ENCODE measurements around the gene AGBL1.

AGBL1 gene

DNA sequence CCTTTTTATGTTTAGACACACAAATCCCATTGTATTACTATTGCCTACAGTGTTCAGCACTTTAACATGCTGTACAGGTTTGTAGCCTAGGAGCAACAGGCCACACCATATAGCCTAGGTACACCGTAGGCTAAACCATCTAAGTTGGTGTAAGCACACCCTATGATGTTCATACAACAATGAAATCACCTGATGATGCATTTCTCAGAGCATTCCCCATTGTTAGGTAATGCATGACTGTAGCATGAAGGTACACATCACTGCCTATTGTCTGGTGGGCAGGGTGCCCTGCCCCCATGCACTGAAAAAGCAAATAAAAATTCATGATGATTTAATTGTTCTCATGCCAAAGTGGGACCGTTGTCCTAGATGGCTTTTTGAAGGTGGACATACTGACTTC is 183.6 kb downstream of the AGBL1 start:
- WGBS: 53% methylated on average over 2 of the region's 2 CpGs
- Histone ChIP-seq H3K9ac (ENCODE audit: low read length) (no peak overlapping the region), H4K8ac (ENCODE audit: low read length) (no peak overlapping the region), H2BK120ac (ENCODE audit: low read depth, low read length) (no peak overlapping the region), H2AK5ac (ENCODE audit: low read length, severe bottlenecking) (no peak overlapping the region), H2BK12ac (ENCODE audit: low read length in 2 of 2) (no peak overlapping the region), H3K79me1 (replicated peaks; ENCODE audit: low read length, poor library complexity, severe bottlenecking) (no peaks in the 10 kb centered on the region), H3K27ac (ENCODE audit: low read length, poor library complexity, severe bottlenecking) (no peak overlapping the region), H3K23ac (ENCODE audit: low read length in 2 of 2) (no peak overlapping the region), H3K36me3 (ENCODE audit: control insufficient read depth in 1 of 2, insufficient read depth in 2 of 2, low read depth in 1 of 2, low read length in 2 of 2) (no peaks in the 10 kb centered on the region), H2AFZ (ENCODE audit: low read depth, low read length) (no peak overlapping the region), H2BK15ac (ENCODE audit: low read depth, poor library complexity, severe bottlenecking) (no peak overlapping the region), H3K4me2 (ENCODE audit: low read length, poor library complexity, severe bottlenecking) (no peak overlapping the region), H3K18ac (ENCODE audit: low read depth in 1 of 2, low read length in 2 of 2) (no peak overlapping the region), H3K4me3 (ENCODE audit: insufficient read depth in 1 of 2, low read depth in 1 of 2, low read length in 2 of 2) (no peak overlapping the region), H3K14ac (ENCODE audit: low read length in 2 of 2) (no peak overlapping the region), H2BK5ac (ENCODE audit: low read depth, low read length, poor library complexity, severe bottlenecking) (no peak overlapping the region), H4K91ac (ENCODE audit: low read length) (no peak overlapping the region), H3K4me1 (ENCODE audit: control insufficient read depth, insufficient read depth, low read depth, low read length) (no peaks in the 10 kb centered on the region), H3K9me3 (ENCODE audit: control insufficient read depth, low read length) (no peaks in the 10 kb centered on the region), H3K27me3 (ENCODE audit: control insufficient read depth in 1 of 2, insufficient read depth in 1 of 2, low read length in 2 of 2) (no peaks in the 10 kb centered on the region), H3K4ac (ENCODE audit: low read depth in 1 of 2, low read length in 2 of 2) (no peak overlapping the region)
- DNase-seq: no peak

DNA sequence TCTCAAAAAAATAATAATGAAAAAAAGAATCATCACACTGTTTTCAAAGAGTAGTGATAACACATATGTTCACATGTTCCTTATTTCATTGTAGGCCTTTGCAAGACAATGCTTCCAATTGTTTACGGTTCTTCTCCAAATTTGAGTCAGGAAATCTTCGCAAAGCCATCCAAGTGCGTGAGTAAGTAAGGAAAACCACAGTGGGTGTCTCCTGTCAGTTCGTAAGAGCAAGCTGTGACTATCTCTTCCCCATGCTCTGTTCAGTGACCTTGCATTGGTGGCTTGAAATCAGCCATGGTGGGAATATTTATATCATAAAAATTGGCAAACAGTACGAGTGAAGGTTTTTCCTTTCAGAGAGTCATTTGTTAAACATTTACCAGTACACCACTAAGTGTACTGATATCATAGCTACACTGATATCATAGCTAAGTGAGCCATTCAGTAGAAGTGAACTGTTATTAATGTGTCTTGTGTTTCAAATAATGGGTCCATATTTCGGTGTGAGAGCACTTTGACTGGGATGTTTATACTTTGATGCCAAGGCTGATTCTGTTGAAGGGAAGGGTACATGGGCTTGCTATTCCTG is 187.3 kb downstream of the AGBL1 start:
- H3K18ac ChIP-seq (ENCODE audit: low read depth in 1 of 2, low read length in 2 of 2): no peak overlapping the region
- no peak overlapping the region for H2BK120ac ChIP-seq (ENCODE audit: low read depth, low read length)
- H3K79me1 ChIP-seq (replicated peaks; ENCODE audit: low read length, poor library complexity, severe bottlenecking): no peaks in the 10 kb centered on the region
- no peak overlapping the region for H4K91ac ChIP-seq (ENCODE audit: low read length)
- no peak overlapping the region for H2BK15ac ChIP-seq (ENCODE audit: low read depth, poor library complexity, severe bottlenecking)
- H3K4me2 ChIP-seq (ENCODE audit: low read length, poor library complexity, severe bottlenecking): no peak overlapping the region
- H2BK12ac ChIP-seq (ENCODE audit: low read length in 2 of 2): no peak overlapping the region
- H3K36me3 ChIP-seq (ENCODE audit: control insufficient read depth in 1 of 2, insufficient read depth in 2 of 2, low read depth in 1 of 2, low read length in 2 of 2): no peaks in the 10 kb centered on the region
- H3K4ac ChIP-seq (ENCODE audit: low read depth in 1 of 2, low read length in 2 of 2): no peak overlapping the region
- no peaks in the 10 kb centered on the region for H3K27me3 ChIP-seq (ENCODE audit: control insufficient read depth in 1 of 2, insufficient read depth in 1 of 2, low read length in 2 of 2)
- H4K8ac ChIP-seq (ENCODE audit: low read length): no peak overlapping the region
- H3K27ac ChIP-seq (ENCODE audit: low read length, poor library complexity, severe bottlenecking): no peak overlapping the region
- 84% methylated on average over 5 of the region's 6 CpGs for WGBS
- no peak overlapping the region for H3K14ac ChIP-seq (ENCODE audit: low read length in 2 of 2)
- H3K9ac ChIP-seq (ENCODE audit: low read length): no peak overlapping the region
- no peaks in the 10 kb centered on the region for H3K4me1 ChIP-seq (ENCODE audit: control insufficient read depth, insufficient read depth, low read depth, low read length)
- no peak overlapping the region for H2BK5ac ChIP-seq (ENCODE audit: low read depth, low read length, poor library complexity, severe bottlenecking)
- H3K23ac ChIP-seq (ENCODE audit: low read length in 2 of 2): no peak overlapping the region
- H3K9me3 ChIP-seq (ENCODE audit: control insufficient read depth, low read length): no peaks in the 10 kb centered on the region
- H2AK5ac ChIP-seq (ENCODE audit: low read length, severe bottlenecking): no peak overlapping the region
- no peak overlapping the region for H2AFZ ChIP-seq (ENCODE audit: low read depth, low read length)
- H3K4me3 ChIP-seq (ENCODE audit: insufficient read depth in 1 of 2, low read depth in 1 of 2, low read length in 2 of 2): no peak overlapping the region
- DNase-seq: no peak

DNA sequence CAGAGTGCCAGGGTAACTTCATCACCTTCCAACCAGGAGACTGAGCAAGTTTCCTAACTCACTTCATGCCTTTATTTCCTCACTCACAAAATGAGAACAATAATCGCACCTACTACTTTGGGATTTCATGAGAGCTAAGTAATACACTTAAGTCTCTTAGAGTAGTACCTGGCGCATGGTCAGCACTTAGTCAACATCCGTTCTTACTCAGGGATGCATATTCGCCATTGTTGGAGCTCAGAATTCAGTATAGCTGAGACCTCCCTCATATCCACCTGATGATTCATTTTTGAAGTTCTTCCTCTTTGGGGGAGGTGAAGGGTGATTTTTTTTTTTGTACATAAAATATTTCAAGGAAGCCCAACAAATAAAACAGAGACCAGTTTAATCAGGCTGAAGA is 188.2 kb downstream of the AGBL1 start:
- no peak overlapping the region for H2BK5ac ChIP-seq (ENCODE audit: low read depth, low read length, poor library complexity, severe bottlenecking)

GRCh38 chr15:86268558-86268957 is 188.9 kb downstream of the AGBL1 start:
- Histone ChIP-seq H3K4me2 (ENCODE audit: low read length, poor library complexity, severe bottlenecking) (no peak overlapping the region), H2BK12ac (ENCODE audit: low read length in 2 of 2) (no peak overlapping the region), H3K27ac (ENCODE audit: low read length, poor library complexity, severe bottlenecking) (no peak overlapping the region), H3K27me3 (ENCODE audit: control insufficient read depth in 1 of 2, insufficient read depth in 1 of 2, low read length in 2 of 2) (no peaks in the 10 kb centered on the region), H3K4me1 (ENCODE audit: control insufficient read depth, insufficient read depth, low read depth, low read length) (no peaks in the 10 kb centered on the region), H3K36me3 (ENCODE audit: control insufficient read depth in 1 of 2, insufficient read depth in 2 of 2, low read depth in 1 of 2, low read length in 2 of 2) (no peaks in the 10 kb centered on the region), H3K23ac (ENCODE audit: low read length in 2 of 2) (no peak overlapping the region), H3K18ac (ENCODE audit: low read depth in 1 of 2, low read length in 2 of 2) (no peak overlapping the region), H2BK5ac (ENCODE audit: low read depth, low read length, poor library complexity, severe bottlenecking) (no peak overlapping the region), H3K9ac (ENCODE audit: low read length) (no peak overlapping the region), H4K91ac (ENCODE audit: low read length) (no peak overlapping the region), H2BK15ac (ENCODE audit: low read depth, poor library complexity, severe bottlenecking) (no peak overlapping the region), H2AFZ (ENCODE audit: low read depth, low read length) (no peak overlapping the region), H3K9me3 (ENCODE audit: control insufficient read depth, low read length) (no peaks in the 10 kb centered on the region), H3K79me1 (replicated peaks; ENCODE audit: low read length, poor library complexity, severe bottlenecking) (no peaks in the 10 kb centered on the region), H3K14ac (ENCODE audit: low read length in 2 of 2) (no peak overlapping the region), H2BK120ac (ENCODE audit: low read depth, low read length) (no peak overlapping the region), H4K8ac (ENCODE audit: low read length) (no peak overlapping the region), H3K4ac (ENCODE audit: low read depth in 1 of 2, low read length in 2 of 2) (no peak overlapping the region), H3K4me3 (ENCODE audit: insufficient read depth in 1 of 2, low read depth in 1 of 2, low read length in 2 of 2) (no peak overlapping the region), H2AK5ac (ENCODE audit: low read length, severe bottlenecking) (no peak overlapping the region)
- DNase-seq: no peak
- no CpG with 5 or more reads among the region's 1 CpG for WGBS

More for the DNA sequence above, 188.2 kb downstream of the AGBL1 start:
- Histone ChIP-seq H3K18ac (ENCODE audit: low read depth in 1 of 2, low read length in 2 of 2) (no peak overlapping the region), H2AFZ (ENCODE audit: low read depth, low read length) (no peak overlapping the region), H3K4me3 (ENCODE audit: insufficient read depth in 1 of 2, low read depth in 1 of 2, low read length in 2 of 2) (no peak overlapping the region), H3K9me3 (ENCODE audit: control insufficient read depth, low read length) (no peaks in the 10 kb centered on the region), H3K4me2 (ENCODE audit: low read length, poor library complexity, severe bottlenecking) (no peak overlapping the region), H2AK5ac (ENCODE audit: low read length, severe bottlenecking) (no peak overlapping the region), H3K23ac (ENCODE audit: low read length in 2 of 2) (no peak overlapping the region), H2BK120ac (ENCODE audit: low read depth, low read length) (no peak overlapping the region), H3K27ac (ENCODE audit: low read length, poor library complexity, severe bottlenecking) (no peak overlapping the region), H4K91ac (ENCODE audit: low read length) (no peak overlapping the region), H3K27me3 (ENCODE audit: control insufficient read depth in 1 of 2, insufficient read depth in 1 of 2, low read length in 2 of 2) (no peaks in the 10 kb centered on the region), H2BK15ac (ENCODE audit: low read depth, poor library complexity, severe bottlenecking) (no peak overlapping the region), H3K14ac (ENCODE audit: low read length in 2 of 2) (no peak overlapping the region), H3K4me1 (ENCODE audit: control insufficient read depth, insufficient read depth, low read depth, low read length) (no peaks in the 10 kb centered on the region), H3K4ac (ENCODE audit: low read depth in 1 of 2, low read length in 2 of 2) (no peak overlapping the region), H3K9ac (ENCODE audit: low read length) (no peak overlapping the region), H3K79me1 (replicated peaks; ENCODE audit: low read length, poor library complexity, severe bottlenecking) (no peaks in the 10 kb centered on the region), H3K36me3 (ENCODE audit: control insufficient read depth in 1 of 2, insufficient read depth in 2 of 2, low read depth in 1 of 2, low read length in 2 of 2) (no peaks in the 10 kb centered on the region), H2BK12ac (ENCODE audit: low read length in 2 of 2) (no peak overlapping the region), H4K8ac (ENCODE audit: low read length) (no peak overlapping the region)
- DNase-seq: no peak
- WGBS: 100% methylated on average over 3 of the region's 4 CpGs

Data from mesenchymal stem cell (in vitro differentiated cells and primary cell).